HEK293 (cell line): ENCODE data around the gene AFP.

Source experiments
- CTCF ChIA-PET: fragments of 350-600 bp; formaldehyde crosslinking; extraction: SDS; loops from one replicate; lab custom pipeline; 2021; ENCODE audit warnings: antibody characterized with exemption; lab: Yijun Ruan, JAX
- POLR2A ChIA-PET: fragments of 300-600 bp; formaldehyde crosslinking; extraction: SDS; loops from one replicate; lab custom pipeline; 2020; ENCODE audit warnings: antibody characterized with exemption, inconsistent platforms; lab: Yijun Ruan, JAX
- H3K27ac ChIP-seq: fragments of 200-500 bp; sonication (Bioruptor generic); 2 replicates; pipeline ENCODE4 v1.5.1; 2014; ENCODE audit warnings: low read depth, low read length, control low read depth, inconsistent platforms; ENCODE audit errors: extremely low read depth
- H3K36me3 ChIP-seq, 2 experiments: fragments of 200-500 bp in 1 of 2; sonication (Bioruptor generic) in 1 of 2; 1 replicate in 1 of 2; 2 replicates in 1 of 2; pipeline ENCODE4 v1.5.1; 2014 to 2017; ENCODE audit warnings: inconsistent platforms in 2 of 2, low read length in 2 of 2; ENCODE audit not compliant: control insufficient read depth in 2 of 2, insufficient read depth in 1 of 2
- H3K4me1 ChIP-seq: fragments of 200-500 bp; sonication (Bioruptor generic); 2 replicates; pipeline ENCODE4 v1.5.1; 2014; ENCODE audit warnings: mild to moderate bottlenecking, low read length, inconsistent platforms; ENCODE audit not compliant: control insufficient read depth, insufficient read depth
- H3K4me3 ChIP-seq: 2 replicates; pipeline ENCODE4 v1.5.1; 2011; ENCODE audit warnings: low read depth, mild to moderate bottlenecking, control low read depth, low read length, moderate library complexity
- H3K9me3 ChIP-seq: fragments of 200-500 bp; sonication (Bioruptor generic); 2 replicates; pipeline ENCODE4 v1.5.1; 2014; ENCODE audit warnings: low read depth, low read length, inconsistent platforms; ENCODE audit not compliant: control insufficient read depth, insufficient read depth
- KLF7 ChIP-seq: fragments of 450-650 bp; formaldehyde crosslinking; IDR thresholded peaks from 2 replicates; pipeline ENCODE4 v1.5.1; 2016; ENCODE audit warnings: missing biosample characterization, missing genetic modification characterization, borderline replicate concordance
- KLF8 ChIP-seq: fragments of 450-650 bp; formaldehyde crosslinking; IDR thresholded peaks from 2 replicates; pipeline ENCODE4 v1.5.1; 2016; ENCODE audit warnings: missing biosample characterization, missing genetic modification characterization
- RBAK ChIP-seq: fragments of 450-650 bp; formaldehyde crosslinking; IDR thresholded peaks from 2 replicates; pipeline ENCODE4 v1.5.1; 2016; ENCODE audit warnings: missing biosample characterization, missing genetic modification characterization
- TRIM28 ChIP-seq: IDR thresholded peaks from 2 replicates; pipeline ENCODE4 v1.6.1; 2011; ENCODE audit warnings: low read length, control low read depth, borderline replicate concordance
- ZBTB17 ChIP-seq: fragments of 450-650 bp; formaldehyde crosslinking; IDR thresholded peaks from 2 replicates; pipeline ENCODE4 v1.5.1; 2016; ENCODE audit warnings: missing biosample characterization, missing genetic modification characterization
- ZFP3 ChIP-seq: fragments of 450-650 bp; formaldehyde crosslinking; IDR thresholded peaks from 2 replicates; pipeline ENCODE4 v1.5.1; 2016; ENCODE audit warnings: low read depth, missing biosample characterization, missing genetic modification characterization
- ZNF239 ChIP-seq: fragments of 450-650 bp; formaldehyde crosslinking; IDR thresholded peaks from 2 replicates; pipeline ENCODE4 v1.5.1; 2016; ENCODE audit warnings: missing biosample characterization, missing genetic modification characterization
- ZNF362 ChIP-seq: fragments of 450-650 bp; formaldehyde crosslinking; IDR thresholded peaks from 2 replicates; pipeline ENCODE4 v1.5.1; 2016; ENCODE audit warnings: missing biosample characterization, missing genetic modification characterization
- ZNF639 ChIP-seq: fragments of 450-650 bp; formaldehyde crosslinking; IDR thresholded peaks from 2 replicates; pipeline ENCODE4 v1.5.1; 2016; ENCODE audit warnings: missing biosample characterization, missing genetic modification characterization
- TF ChIP-seq, protein P1 (sequence below): fragments of 450-650 bp; formaldehyde crosslinking; IDR thresholded peaks from 2 replicates; pipeline ENCODE4 v1.5.1; 2016; ENCODE audit warnings: missing biosample characterization, missing genetic modification characterization
- TF ChIP-seq, protein P2 (sequence below): fragments of 450-650 bp; IDR thresholded peaks from 2 replicates; pipeline ENCODE4 v1.5.1; 2018; ENCODE audit warnings: missing biosample characterization, mild to moderate bottlenecking, missing genetic modification characterization

Gene AFP

DNA sequence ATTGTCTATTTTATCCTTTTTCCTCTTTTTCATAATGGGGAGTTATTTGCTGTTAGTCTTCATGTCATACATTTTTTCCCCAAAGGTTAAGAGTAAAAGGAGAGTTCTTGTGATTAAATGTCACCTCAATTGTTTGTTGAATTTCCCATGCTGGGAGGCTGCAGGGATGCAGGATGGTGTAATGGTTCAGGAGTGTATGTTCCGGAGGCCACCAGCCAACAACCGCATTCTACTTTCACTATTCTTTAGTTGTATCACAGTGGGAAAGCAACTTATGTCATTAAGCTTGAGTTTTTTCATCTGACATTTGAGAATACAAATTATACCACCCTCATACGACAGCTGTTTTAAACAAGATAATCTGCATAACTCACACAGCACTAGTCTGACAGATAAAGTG lies 15.4 kb downstream of the AFP start (continued):
- TF ChIP-seq, protein P1, sequence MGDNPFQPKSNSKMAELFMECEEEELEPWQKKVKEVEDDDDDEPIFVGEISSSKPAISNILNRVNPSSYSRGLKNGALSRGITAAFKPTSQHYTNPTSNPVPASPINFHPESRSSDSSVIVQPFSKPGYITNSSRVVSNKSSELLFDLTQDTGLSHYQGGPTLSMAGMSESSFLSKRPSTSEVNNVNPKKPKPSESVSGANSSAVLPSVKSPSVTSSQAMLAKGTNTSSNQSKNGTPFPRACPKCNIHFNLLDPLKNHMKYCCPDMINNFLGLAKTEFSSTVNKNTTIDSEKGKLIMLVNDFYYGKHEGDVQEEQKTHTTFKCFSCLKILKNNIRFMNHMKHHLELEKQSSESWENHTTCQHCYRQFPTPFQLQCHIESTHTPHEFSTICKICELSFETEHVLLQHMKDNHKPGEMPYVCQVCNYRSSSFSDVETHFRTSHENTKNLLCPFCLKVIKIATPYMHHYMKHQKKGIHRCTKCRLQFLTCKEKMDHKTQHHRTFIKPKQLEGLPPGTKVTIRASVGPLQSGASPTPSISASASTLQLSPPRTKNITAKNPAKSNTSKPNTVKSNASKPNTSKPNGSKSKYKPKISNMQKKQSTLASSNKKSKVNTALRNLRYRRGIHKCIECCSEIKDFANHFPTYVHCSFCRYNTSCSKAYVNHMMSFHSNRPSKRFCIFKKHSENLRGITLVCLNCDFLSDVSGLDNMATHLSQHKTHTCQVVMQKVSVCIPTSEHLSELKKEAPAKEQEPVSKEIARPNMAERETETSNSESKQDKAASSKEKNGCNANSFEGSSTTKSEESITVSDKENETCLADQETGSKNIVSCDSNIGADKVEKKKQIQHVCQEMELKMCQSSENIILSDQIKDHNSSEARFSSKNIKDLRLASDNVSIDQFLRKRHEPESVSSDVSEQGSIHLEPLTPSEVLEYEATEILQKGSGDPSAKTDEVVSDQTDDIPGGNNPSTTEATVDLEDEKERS (tag by site-specific recombination) = no peak
- TF ChIP-seq, protein P2, sequence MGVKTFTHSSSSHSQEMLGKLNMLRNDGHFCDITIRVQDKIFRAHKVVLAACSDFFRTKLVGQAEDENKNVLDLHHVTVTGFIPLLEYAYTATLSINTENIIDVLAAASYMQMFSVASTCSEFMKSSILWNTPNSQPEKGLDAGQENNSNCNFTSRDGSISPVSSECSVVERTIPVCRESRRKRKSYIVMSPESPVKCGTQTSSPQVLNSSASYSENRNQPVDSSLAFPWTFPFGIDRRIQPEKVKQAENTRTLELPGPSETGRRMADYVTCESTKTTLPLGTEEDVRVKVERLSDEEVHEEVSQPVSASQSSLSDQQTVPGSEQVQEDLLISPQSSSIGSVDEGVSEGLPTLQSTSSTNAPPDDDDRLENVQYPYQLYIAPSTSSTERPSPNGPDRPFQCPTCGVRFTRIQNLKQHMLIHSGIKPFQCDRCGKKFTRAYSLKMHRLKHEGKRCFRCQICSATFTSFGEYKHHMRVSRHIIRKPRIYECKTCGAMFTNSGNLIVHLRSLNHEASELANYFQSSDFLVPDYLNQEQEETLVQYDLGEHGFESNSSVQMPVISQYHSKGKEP (tag by site-specific recombination) = 0 out of 2 replicates have a peak, but pooled peaks have one; percentile 35
- TF ChIP-seq ZNF239 (tag by site-specific recombination) = no peak
- no peak for TF ChIP-seq RBAK
- TF ChIP-seq KLF7 (tag by site-specific recombination) = no peak
- no peak for TF ChIP-seq TRIM28
- no peak for TF ChIP-seq KLF8
- peak; percentile 36; the same call in 1 of the 2 replicates for TF ChIP-seq ZNF362 (tag by site-specific recombination)

GRCh38 chr4:73451981-73452747 lies 16.1 kb downstream of the AFP start:
- Histone ChIP-seq H3K4me3 (no peak overlapping the region), H3K36me3 (no peaks in the 10 kb centered on the region), H3K9me3 (no peaks in the 10 kb centered on the region), H3K27ac (no peak overlapping the region), H3K4me1 (no peaks in the 10 kb centered on the region)
- ChIA-PET POLR2A (no interaction called here), CTCF (interaction anchor here (0.6 to 1.1 kb wide), 2 partner anchors 111 to 410 kb away, joined by 3 to 5 read pairs; no protein-coding TSS in a partner anchor)
- TF ChIP-seq ZBTB17 (tag by site-specific recombination) = no peak

- no peak overlapping the region for H3K4me3 ChIP-seq
- H3K27ac ChIP-seq = no peak overlapping the region
- POLR2A ChIA-PET = no interaction called here
- no peaks in the 10 kb centered on the region for H3K36me3 ChIP-seq
- CTCF ChIA-PET = interaction anchor here (0.6 kb wide), 1 partner anchor 409 kb away, joined by 3 read pairs; no protein-coding TSS in a partner anchor
- H3K4me1 ChIP-seq = no peaks in the 10 kb centered on the region
- TF ChIP-seq ZNF639 = no peak
- TF ChIP-seq ZFP3 (tag by site-specific recombination) = no peak
- TF ChIP-seq ZBTB17 (tag by site-specific recombination) = peak; percentile 82
- TF ChIP-seq, all 188 proteins: peak for 1
- H3K9me3 ChIP-seq = no peaks in the 10 kb centered on the region
These were observed 17.1 kb downstream of the AFP start for GRCh38 chr4:73452953-73453700.
